HEK293T (cell line): ENCODE results near the gene CEP135.

ENCODE experiments used
- CTCF ChIA-PET: fragments of 350-600 bp; formaldehyde crosslinking; extraction: SDS; loops from one replicate; lab custom pipeline; 2021; ENCODE audit warnings: antibody characterized with exemption, inconsistent platforms; lab: Yijun Ruan, JAX
- POLR2A ChIA-PET: fragments of 350-600 bp; formaldehyde crosslinking; extraction: SDS; loops from one replicate; lab custom pipeline; 2020; ENCODE audit warnings: antibody characterized with exemption, inconsistent platforms; lab: Yijun Ruan, JAX
- DNase-seq: peaks from one replicate; pipeline ENCODE4 v3.0.0; 2012; ENCODE audit warnings: mixed read lengths; ENCODE audit errors: extremely low spot score
- ARNT ChIP-seq: fragments of 450-650 bp; IDR thresholded peaks from 2 replicates; pipeline ENCODE4 v1.6.1; 2017; ENCODE audit warnings: mild to moderate bottlenecking
- BHLHE40 ChIP-seq: fragments of 450-650 bp; IDR thresholded peaks from 2 replicates; pipeline ENCODE4 v1.6.1; 2016; ENCODE audit warnings: mild to moderate bottlenecking, moderate library complexity, borderline replicate concordance
- CTBP1 ChIP-seq: fragments of 450-650 bp; IDR thresholded peaks from 2 replicates; pipeline ENCODE4 v1.6.1; 2016; ENCODE audit warnings: borderline replicate concordance
- ELF4 ChIP-seq: fragments of 450-650 bp; IDR thresholded peaks from 2 replicates; pipeline ENCODE4 v1.6.1; 2017; ENCODE audit warnings: antibody characterized with exemption
- FOXA1 ChIP-seq: fragments of 450-650 bp; IDR thresholded peaks from 2 replicates; pipeline ENCODE4 v1.6.1; 2016; ENCODE audit warnings: mild to moderate bottlenecking
- FOXK2 ChIP-seq: fragments of 450-650 bp; IDR thresholded peaks from 2 replicates; pipeline ENCODE4 v1.6.1; 2016; ENCODE audit warnings: mild to moderate bottlenecking
- FOXM1 ChIP-seq: fragments of 450-650 bp; IDR thresholded peaks from 2 replicates; pipeline ENCODE4 v1.6.1; 2017; ENCODE audit warnings: mild to moderate bottlenecking, borderline replicate concordance
- HDGF ChIP-seq: fragments of 450-650 bp; IDR thresholded peaks from 2 replicates; pipeline ENCODE4 v1.6.1; 2017; ENCODE audit warnings: antibody characterized with exemption, borderline replicate concordance
- L3MBTL2 ChIP-seq: fragments of 450-650 bp; conservative IDR thresholded peaks from 2 replicates; pipeline ENCODE4 v1.6.1; 2016; ENCODE audit warnings: mild to moderate bottlenecking
- LEF1 ChIP-seq: fragments of 450-650 bp; IDR thresholded peaks from 2 replicates; pipeline ENCODE4 v1.6.1; 2017; ENCODE audit warnings: mild to moderate bottlenecking, borderline replicate concordance
- NFRKB ChIP-seq: fragments of 450-650 bp; IDR thresholded peaks from 2 replicates; pipeline ENCODE4 v1.6.1; 2016; ENCODE audit warnings: mild to moderate bottlenecking, moderate library complexity
- PKNOX1 ChIP-seq: fragments of 450-650 bp; IDR thresholded peaks from 2 replicates; pipeline ENCODE4 v1.6.1; 2016
- SP1 ChIP-seq: fragments of 450-650 bp; IDR thresholded peaks from 2 replicates; pipeline ENCODE4 v1.6.1; 2017
- SUZ12 ChIP-seq: fragments of 450-650 bp; IDR thresholded peaks from 2 replicates; pipeline ENCODE4 v1.6.1; 2016; ENCODE audit warnings: mild to moderate bottlenecking
- TARDBP ChIP-seq: fragments of 450-650 bp; IDR thresholded peaks from 2 replicates; pipeline ENCODE4 v1.6.1; 2016
- ZNF384 ChIP-seq: fragments of 450-650 bp; IDR thresholded peaks from 2 replicates; pipeline ENCODE4 v1.6.1; 2016

Gene CEP135

GRCh38 chr4:56055027-56055977 is 106.6 kb downstream of the CEP135 start:
- POLR2A ChIA-PET: interaction anchor here (1.2 to 1.3 kb wide), 2 partner anchors 30 to 332 kb away, joined by 3 read pairs; partner anchors contain the start of gene AASDH
- CTCF ChIA-PET: no interaction called here
- no peak for DNase-seq
- no peak for TF ChIP-seq ELF4
- no peak for TF ChIP-seq FOXA1
- no peak for TF ChIP-seq ZNF384

- no peak for DNase-seq
- TF ChIP-seq CTBP1: no peak
- TF ChIP-seq LEF1: no peak
- no peak for TF ChIP-seq SP1
- no peak for TF ChIP-seq NFRKB
- TF ChIP-seq ELF4: no peak
- ChIA-PET POLR2A (interaction anchor here (1.2 kb wide), 1 partner anchor 331 kb away, joined by 3 read pairs; the partner anchor contains the start of gene AASDH), CTCF (no interaction called here)
These were observed 107.2 kb downstream of the CEP135 start for GRCh38 chr4:56055991-56056390.

GRCh38 chr4:56058555-56058954 is 109.8 kb downstream of the CEP135 start:
- CTCF ChIA-PET: no interaction called here
- TF ChIP-seq PKNOX1 (no peak), NFRKB (no peak), TARDBP (no peak), LEF1 (no peak), ELF4 (no peak), SP1 (no peak), SUZ12 (no peak), FOXA1 (no peak), FOXK2 (no peak), ARNT (no peak)
- POLR2A ChIA-PET: no interaction called here
- DNase-seq: no peak

- ChIA-PET CTCF (no interaction called here), POLR2A (no interaction called here)
- DNase-seq: no peak
- TF ChIP-seq HDGF: no peak
- no peak for TF ChIP-seq L3MBTL2
- TF ChIP-seq CTBP1: no peak
- no peak for TF ChIP-seq ARNT
- TF ChIP-seq ELF4: no peak
- no peak for TF ChIP-seq TARDBP
- no peak for TF ChIP-seq FOXM1
- TF ChIP-seq NFRKB: no peak
- no peak for TF ChIP-seq LEF1
- TF ChIP-seq FOXK2: no peak
- TF ChIP-seq FOXA1: no peak
- no peak for TF ChIP-seq PKNOX1
- TF ChIP-seq BHLHE40: no peak
- TF ChIP-seq SP1: no peak
- TF ChIP-seq SUZ12: no peak
- no peak for TF ChIP-seq ZNF384
These were observed 111.3 kb downstream of the CEP135 start for GRCh38 chr4:56060036-56060435.

- TF ChIP-seq PKNOX1: no peak
- no peak for TF ChIP-seq CTBP1
- TF ChIP-seq ELF4: no peak
- TF ChIP-seq ARNT: no peak
- no peak for TF ChIP-seq SUZ12
- TF ChIP-seq ZNF384: no peak
- no peak for TF ChIP-seq FOXK2
- no peak for TF ChIP-seq FOXA1
- no peak for TF ChIP-seq L3MBTL2
- no peak for TF ChIP-seq NFRKB
- no peak for TF ChIP-seq TARDBP
- TF ChIP-seq HDGF: no peak
- TF ChIP-seq BHLHE40: no peak
- TF ChIP-seq FOXM1: no peak
- TF ChIP-seq LEF1: no peak
- TF ChIP-seq SP1: no peak
- POLR2A ChIA-PET: no interaction called here
- CTCF ChIA-PET: no interaction called here
- no peak for DNase-seq
These were observed 113.4 kb downstream of the CEP135 start for GRCh38 chr4:56062106-56062505.

- TF ChIP-seq ARNT (no peak), HDGF (no peak), SP1 (no peak), TARDBP (no peak), NFRKB (no peak), FOXA1 (no peak), SUZ12 (no peak), ELF4 (no peak)
- DNase-seq: no peak
- POLR2A ChIA-PET: no interaction called here
- CTCF ChIA-PET: no interaction called here
These were observed 113.9 kb downstream of the CEP135 start for GRCh38 chr4:56062526-56063145.
